ENCODE measurements around the gene FSD1L.

Gene FSD1L

DNA sequence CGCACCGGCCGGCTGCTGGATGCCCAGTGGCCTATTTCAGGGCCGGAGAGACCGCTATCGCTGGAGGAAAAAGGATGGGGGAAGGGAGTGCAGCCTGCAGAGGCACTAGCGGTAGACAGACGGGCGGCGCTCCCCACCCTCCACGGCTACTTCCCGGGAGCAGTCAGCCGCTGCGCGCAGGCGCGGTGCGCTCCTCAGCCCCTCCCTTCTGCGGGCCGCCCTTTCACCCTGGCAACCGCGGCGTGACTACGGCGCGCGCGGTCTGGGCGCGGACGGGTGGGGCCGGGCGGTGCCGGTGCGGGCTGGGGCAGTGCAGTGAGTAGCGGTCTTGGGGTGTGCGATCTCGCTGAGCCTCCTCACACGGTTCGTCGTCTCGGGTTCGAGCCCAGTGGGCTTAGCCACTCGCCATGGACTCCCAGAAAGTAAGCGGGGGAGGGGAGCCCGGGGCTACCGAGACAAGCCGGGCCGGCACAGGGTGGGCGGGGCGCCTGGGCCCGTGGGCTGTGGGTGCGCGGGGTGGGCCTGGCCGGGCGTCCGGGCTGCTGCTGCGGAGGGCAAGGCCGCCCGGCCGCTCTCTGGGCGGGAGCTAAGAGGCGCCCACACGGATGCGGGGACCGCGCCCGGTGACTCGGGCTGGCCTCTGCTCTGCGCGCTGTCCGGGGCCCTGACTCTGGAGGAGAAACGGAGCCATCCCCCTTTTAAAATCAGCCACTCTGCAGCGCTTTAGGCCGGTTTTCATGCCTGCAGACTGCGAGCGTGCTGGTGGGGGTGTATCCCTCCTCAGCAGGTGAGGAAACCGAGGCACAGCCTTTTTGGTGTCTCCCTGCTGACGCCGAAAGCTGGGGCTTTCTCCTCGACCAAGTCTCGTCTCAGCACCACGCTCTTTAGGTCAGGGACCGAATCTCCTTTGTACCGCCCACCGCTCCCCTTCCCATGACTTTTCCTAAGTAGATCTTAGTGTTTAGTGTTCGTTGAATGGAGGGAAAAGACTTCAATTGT lies at the start of gene FSD1L:
Gene FSD1L, plus strand, starts transcription at position 221 of the 999 bp plus-strand sequence. Its CDS starts 187 bp downstream, at position 408.
- DNase-seq, result peak; percentile 85

DNA sequence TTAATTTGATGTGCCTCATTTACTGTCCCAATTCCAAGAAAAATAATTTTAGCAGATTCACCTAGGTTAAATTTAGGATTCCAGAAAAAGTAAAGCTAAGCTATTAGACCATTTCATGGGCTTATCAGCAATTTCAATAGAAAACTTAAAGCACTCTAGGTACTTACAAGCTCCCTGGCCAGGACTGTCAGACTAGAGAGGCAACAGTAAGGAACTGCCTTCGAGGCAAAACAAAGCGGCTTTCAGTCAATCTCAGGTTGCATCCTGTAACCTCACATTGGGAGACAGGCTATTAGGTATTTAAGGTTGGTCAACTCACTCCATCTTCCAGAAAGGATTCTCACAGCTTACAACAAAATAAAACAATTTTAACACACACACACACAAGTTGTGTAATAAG lies 48.7 kb upstream of the FSD1L start:
- DNase-seq, result no peak

DNA sequence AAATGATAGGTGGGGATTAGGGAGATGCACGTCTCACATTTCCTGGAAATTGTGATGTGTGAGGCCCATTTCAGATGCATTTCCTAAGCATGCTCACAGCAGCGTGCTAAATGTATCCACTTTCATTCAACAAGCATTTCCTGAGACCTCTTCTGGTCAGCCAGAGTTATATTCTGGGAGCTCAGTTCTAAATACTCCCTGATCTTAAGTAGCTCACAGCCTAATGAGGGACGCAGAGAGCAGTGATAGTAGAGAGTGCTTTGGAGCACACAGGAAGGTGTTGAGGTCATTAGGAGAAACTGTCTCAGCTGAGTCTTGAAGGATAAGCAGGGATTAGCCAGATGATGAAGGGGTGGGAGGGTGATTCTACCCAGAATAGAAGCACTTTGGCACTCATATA lies 46.2 kb upstream of the FSD1L start:
- no peak for DNase-seq

DNA sequence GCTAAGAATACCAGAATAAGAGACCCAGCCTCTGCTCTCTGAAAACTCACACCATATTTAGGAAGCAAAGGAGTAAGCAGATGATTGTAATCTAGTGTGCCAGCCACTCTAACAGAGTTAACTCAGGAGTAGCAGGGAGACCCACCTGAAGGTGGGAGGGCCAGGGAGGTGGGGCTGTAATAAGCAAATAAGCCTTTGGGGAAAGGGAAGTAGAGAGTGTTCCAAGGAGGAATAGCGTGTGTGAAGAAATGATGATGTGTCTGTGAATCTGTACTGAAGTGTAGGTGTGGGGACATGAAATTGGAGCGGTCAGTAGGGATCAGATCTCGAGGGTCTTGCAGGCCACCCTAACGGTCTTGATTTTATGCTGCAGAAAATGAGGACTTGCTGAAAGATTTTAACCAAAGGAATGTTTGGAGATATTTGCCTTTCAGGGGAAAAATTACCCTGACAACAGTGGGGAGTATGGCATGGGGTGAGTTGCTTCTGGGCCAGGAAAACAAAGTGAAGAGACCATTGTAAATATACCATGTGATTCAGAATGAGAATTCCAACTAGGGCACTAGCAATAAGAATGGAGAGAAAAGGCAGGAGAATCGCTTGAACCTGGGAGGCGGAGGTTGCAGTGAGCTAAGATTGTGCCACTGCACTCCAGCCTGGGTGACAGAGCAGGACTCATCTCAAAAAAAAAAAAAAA lies 44.1 kb upstream of the FSD1L start:
- no peak for DNase-seq

DNA sequence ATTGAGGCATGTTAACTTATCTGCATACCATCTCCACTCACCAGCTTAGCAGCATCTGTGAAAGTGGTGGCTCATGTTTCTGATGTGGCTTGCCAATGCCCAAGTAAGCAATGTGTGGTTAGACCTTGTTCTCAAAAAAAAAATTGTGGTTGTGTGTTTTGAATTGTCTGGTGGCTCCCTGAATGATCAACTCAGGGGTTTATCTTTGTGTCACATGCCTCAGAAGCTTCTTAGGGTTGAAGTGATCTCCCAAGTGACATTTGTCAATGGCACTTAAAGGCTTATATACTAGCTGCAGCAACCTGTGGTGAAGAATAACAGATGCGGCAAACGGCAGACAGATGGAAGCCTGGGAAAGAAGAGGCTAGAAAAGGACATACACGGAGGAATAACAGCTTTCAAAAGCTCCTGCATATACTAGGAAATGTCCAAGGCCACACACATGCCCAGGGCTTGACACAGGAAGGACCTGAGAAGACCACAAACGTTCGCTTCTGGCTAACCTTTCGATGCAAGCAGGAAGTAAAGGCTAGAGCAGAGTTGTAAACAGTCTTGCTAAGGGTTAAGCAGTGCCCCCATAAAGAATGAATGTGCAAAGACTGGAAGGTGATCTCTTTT lies 42.2 kb upstream of the FSD1L start:
- peak; percentile 73 for DNase-seq

DNA sequence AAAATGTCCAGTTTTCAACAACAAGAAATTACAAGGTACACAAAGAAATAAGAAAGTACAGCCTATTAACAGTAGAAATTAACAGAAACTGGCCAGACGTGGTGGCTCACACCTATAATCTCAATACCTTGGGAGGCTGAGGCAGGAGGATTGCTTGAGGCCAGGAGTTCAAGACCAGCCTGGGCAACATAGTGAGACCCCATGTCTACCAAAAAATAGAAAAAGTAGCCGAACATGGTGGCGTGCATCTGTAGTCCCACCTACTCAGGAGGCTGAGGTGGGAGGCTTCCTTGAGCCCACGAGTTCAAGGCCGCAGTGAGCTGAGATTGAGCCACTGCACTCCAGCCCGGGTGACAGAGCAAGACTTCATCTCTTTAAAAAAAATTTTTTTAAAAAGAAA lies 41.5 kb upstream of the FSD1L start:
- no peak for DNase-seq

DNA sequence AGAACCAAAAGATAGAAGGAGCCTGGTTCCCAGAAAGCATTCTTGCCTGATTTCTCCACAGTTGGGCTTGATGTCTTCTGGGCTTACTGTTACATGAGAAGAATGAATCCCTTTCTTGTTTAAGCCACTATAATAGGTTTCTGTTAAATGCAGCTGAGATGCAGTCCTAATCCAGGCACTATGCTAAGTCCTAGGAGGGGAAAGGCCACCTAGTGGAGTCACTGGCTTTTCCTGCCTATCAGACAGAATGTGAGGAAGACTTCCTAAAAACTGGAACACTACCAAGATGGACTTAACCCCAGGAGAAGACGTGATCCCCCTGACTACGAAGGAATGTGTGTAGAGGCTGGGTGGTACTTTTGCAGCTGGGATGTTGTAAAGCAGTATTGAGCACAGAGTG lies 34.3 kb upstream of the FSD1L start:
- no peak for DNase-seq

DNA sequence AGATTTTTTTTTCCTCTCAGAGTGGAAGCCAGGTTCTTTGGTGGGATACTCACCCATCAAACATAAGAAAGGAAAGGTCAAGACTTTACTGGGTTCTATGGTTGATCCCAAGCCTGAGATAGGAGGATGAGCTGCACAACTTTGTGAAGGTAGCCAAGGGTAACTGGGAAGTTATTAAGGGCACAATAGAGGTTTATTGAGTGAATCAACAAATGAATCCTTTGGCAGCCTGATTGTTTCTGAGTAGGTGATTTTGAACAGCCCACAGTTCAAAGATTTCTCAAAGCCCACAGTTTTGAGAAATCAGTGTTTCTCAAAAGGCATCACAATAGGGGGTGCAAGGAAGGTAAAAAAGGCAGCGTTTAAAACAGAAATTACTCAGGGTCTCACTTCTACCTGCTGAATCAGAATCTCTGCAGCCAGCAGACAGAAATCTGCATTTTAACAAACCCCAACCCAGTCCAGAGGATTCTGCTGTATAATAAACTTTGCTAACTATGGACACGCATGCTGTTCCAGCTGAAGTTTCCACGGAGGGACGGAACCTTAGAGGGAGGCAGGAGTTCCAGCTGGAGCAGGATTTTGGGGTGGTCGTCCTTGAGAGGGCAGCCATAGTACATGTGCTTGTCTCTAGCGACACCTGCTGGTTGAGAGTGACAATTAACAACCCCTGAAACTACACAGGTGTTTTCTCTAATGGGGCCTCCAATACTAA lies 32.7 kb upstream of the FSD1L start:
- DNase-seq, result peak; percentile 68

DNA sequence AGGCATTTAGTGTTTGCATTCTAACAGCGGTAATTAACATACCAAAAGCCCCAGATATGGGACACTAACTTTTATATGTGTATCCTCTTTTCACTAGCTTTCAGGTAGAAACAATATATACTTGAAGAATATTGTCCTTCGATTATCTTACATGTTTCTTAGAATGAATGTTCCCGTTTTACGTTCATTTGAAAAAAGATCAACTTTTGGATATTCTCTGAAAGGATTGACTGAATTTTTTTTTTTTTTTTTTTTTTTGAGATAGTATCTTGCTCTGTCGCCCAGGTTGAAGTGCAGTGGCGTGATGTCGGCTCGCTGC lies 32.2 kb upstream of the FSD1L start:
- no peak for DNase-seq

DNA sequence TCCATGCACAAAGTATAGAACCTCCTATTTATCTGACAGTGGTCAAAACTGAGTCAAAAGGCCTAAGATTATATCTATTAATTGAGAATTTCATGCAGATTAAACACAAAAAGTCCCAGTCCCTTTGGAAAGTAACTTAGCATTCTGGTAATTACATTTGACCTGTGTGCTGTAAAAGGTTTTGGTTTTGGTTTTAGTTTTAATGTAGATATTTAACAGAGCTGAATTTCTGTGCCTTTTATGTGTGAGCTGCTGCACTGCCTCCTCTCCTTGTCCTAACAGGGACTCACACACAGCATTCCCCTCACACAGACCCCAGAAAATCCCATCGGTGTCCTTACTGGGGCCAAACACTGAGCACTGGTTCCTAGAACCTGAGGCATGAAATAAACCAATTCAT lies 31.0 kb upstream of the FSD1L start:
- DNase-seq, result no peak

DNA sequence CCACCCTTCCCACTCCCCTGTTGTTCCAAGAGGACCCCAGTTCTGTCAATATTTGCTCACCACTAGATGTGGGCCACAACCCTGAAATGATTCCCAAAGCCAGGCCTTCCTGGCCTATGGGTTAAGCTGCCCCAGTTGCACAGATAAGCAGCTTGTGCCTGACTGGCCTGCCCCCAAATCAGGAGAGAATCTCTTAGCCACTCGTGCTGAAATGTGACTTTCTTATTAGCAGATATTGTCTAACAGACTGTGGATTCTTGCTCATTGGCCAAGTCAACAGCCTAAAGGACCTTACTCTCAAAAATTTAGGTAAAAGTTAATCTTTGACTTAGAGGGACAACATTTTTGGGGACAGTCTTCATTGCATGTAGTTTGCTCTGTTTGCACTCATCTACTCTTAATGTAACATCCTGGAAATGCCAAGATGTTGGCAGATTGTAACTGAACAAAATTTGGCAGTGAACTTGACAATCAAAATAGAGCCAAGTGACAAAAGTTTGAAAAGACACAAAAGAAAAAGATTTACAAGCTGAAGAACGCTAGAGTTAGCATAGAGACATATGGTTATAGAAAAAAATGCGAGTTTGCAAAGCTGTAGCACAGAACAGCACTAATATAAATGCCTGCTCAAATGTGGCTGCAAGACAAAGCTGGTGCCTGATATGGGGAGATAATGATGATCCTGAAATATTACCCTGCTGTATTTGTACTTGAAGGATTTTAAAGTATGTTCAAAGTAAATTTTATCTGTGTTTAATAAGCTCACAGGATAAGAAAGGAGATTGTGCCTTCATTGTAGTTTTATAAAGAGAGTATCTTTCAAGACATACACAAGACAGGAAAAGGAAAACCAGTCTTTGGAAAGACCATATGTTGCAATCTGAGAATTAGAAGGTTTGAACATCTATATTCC lies 29.0 kb upstream of the FSD1L start:
- no peak for DNase-seq

DNA sequence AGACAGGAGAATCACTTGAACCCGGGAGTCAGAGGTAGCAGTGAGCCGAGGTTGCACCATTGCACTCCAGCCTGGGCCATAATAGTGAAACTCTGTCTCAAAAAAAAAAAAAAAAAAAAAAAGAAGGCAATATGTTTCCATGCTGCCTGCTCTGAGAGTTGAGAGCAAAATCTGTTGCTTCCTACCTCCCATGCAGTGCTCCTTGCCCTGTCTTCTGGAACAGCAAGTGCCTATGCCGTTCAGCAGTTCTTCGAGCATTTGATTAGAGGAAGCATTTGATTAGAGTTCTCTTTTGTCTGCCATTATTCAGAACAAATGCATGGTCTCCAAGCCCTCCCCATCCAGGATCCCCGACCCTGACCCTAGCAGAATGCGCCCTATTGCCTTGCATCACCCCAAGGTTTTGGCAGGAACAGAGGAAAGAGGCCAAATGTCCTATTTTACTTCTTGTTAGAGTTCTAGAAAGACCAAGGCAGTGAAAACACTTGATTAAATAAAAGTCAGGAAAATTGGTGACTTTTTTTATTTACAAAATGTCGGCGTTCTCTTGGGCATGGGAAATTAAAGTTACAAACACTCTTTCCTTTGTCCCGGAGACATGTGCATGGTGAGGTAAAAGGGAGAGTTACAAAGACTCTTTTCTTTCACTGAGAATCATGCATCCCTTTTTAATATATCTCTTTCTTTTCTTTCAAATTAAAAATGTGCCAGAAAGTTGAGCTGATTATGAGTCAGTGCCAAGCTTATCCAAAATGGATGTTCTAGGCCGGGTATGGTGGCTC lies 27.8 kb upstream of the FSD1L start:
- no peak for DNase-seq

DNA sequence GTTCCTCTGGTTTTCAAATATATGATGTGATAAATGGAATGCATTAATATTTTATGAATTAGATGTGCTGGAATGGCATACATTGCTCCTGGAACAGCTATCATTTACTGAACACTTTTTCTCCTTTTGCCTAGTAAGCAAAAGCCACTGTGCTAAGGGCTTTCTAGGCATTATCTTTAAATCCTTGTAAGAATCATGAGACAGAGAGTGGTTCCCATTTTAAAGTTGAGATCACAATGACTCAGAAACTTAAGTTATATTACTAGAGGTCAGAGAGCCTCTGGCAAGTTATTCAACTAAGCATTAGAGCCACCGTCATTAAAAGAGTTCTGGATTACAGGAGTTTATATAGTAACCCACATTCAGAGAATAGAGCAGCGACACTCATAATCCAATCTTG lies 26.7 kb upstream of the FSD1L start:
- no peak for DNase-seq

DNA sequence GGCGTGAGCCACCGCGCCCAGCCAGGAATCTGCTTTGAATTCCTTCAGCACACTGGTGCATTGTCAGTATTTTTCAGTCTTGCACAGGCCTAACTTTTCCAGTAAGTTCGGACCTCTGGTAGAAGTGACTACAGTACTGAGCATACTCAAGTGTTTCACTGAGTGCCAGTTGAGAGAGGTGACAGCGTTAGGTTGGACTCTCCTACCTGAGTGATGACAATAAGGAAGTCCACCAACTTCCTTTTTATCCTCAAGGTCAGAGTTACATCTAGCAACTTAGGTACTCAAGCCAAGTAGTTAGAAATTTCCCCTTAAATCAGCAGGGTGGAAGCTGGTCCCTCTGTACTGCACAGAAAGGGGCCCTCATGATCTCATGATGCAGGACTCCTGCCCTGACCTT lies 26.0 kb upstream of the FSD1L start:
- no peak for DNase-seq

DNA sequence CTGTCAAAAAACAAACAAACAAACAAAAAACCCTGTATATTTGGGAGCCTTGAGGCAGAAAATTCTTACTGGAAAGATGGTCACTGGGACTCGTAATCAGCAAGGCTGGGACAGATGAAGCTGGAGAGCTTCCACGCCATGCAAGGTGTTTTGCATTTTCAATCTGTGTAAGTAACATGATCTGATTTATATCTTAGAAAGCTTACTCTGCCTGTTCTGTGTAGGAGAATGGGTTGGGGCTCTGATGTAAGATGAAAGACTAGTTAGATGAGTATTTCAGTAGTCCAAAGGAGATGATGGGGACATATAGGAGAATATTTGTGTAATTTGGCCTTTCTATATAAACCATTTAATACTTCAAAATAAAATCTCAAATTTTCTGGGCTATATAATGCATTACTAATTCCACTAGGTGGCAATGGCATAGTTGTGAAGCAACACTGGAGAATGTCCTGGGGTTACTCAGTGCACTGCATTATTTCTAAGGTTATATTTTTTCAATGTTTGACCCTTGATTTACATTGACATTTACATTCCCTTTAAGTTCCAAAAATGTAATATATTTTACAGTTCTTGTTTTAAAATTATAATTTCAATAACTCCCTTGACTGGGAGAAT lies 21.9 kb upstream of the FSD1L start:
- DNase-seq, result no peak

DNA sequence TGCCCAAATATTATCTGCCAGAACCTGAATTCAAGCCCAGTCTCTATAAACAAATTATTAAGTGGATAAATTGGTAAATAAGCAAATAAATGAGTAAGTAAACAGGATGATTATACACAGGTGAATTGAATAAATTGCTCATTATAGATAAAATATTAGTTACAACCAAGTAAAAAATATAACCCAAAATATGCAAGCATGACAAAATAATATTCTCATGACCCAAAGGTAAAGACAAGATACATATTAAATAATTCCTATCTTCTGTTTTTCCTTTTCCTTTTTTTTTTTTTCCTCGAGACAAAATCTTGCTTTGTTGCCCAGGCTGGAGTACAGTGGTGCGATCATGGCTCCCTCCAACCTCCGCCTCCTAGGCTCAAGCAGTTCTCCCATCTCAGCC lies 21.2 kb upstream of the FSD1L start:
- DNase-seq, result no peak

DNA sequence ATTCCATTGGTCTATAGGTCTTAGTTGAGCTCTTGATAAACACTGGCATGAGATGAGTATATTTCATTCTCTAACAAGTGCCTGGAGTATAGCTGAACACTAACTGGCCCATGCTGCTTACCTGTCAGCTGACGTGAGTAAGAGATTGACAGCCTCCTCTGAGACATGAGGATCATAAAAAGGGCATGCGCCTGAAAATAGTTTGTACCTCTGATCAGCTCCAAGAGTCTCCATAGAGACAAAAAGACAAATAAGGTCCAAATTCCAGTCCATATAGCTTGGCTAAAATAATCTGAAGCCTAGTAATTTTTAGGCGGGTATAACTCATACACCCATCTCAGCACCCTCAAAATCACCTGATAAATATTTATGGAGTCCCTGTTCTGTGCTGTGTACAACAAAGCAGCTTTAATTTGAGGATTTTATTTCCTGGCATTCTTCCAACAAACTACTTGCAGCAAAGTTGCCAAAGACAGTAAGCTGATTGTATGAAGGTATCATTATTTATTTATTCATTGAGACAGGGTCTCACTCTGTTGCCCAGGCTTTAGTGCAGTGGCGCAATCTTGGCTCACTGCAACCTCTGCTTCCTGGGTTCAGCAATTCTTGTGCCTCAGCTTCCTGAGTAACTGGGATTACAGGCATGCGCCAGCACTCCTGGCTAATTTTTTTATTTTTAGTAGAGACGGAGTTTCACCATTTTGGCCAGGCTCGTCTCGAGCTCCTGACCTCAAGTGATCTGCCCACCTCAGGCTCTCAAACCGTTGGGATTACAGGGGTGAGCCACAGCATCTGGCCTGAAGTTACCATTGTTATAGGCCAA lies 16.2 kb upstream of the FSD1L start:
- no peak for DNase-seq

DNA sequence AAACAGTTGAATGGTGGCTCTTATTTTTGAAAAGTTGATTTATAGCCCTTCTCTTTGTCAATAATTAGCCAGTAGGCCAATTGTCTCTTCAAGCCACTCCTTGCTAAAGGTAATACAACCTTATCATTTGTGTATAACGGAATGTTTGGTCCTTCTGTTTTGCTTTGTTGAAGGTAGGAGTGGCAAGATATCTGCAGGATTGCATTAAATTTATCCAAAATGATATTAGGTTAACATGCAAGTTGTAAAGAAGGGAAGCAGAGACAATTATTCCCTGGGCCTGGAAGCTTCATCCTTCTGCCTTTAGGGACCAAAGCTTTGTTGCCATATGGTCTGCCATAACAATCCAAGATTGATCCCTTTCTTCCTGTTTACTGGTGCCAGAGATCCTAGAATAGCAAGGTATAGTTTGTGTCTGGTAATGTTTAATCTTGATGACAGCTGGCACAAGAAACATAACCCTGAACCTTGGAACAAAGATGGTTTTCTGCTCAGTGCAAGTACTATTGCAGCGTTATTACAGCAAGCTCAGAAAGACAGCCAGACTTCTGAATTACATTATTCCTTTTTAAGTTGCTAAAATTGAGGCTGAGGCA lies 15.5 kb upstream of the FSD1L start:
- no peak for DNase-seq

DNA sequence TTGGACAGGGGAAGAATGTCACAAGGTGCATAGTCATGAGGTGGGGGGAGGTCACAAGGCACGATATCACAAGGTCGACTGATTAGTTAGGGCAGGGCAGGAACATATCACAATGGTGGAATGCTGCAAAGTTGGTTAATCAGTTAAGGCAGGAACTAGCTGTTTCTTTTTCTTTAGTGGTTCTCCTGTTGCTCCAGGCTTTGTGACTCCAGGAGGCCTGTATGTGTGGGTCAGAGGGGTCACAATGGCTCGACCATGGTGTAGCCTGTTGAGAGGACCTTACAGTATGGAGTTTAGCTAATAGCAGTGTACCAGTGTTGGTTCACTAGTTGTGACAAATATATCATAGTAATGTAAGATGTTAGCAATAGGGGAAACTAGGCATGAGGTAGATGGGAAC lies 12.4 kb upstream of the FSD1L start:
- no peak for DNase-seq

Measured in CD4-positive, alpha-beta T cell treated with Interleukin-21 for 1 hour (primary cell).